Transverse colon (tissue), 3 donors: ENCODE results near the gene SP110.

ENCODE experiments used
- CTCF ChIP-seq, 5 experiments: fragments of 200-600 bp in 3 of 5; fragments of 450-650 bp in 2 of 5; sonication (generic) in 3 of 5; IDR thresholded peaks; 1 replicate in 2 of 5; 2 replicates in 3 of 5; pipeline ENCODE4 v1.5.1; 2016 to 2017; ENCODE audit warnings: antibody characterized with exemption in 5 of 5, inconsistent platforms in 3 of 5, mild to moderate bottlenecking in 2 of 5, moderate library complexity in 1 of 5
- EP300 ChIP-seq: sonication (generic); formaldehyde crosslinking; IDR thresholded peaks from one replicate; pipeline ENCODE4 v1.6.1; 2017; ENCODE audit warnings: antibody characterized with exemption, low read depth
- POLR2A ChIP-seq: fragments of 450-650 bp; IDR thresholded peaks from one replicate; pipeline ENCODE4 v1.6.1; 2016; ENCODE audit warnings: antibody characterized with exemption, mild to moderate bottlenecking, moderate library complexity

GRCh38 chr2:230218421-230218820 lies 1.4 kb downstream of the SP110 start:
- no peak for TF ChIP-seq POLR2A
- no peak for TF ChIP-seq CTCF (IDR thresholded peaks at IDR 0.05)
- TF ChIP-seq EP300, result no peak
